H9 (cell line): ENCODE data around the gene PRUNE2. TPM values are rescaled to one million over a fixed set of nuclear protein-coding genes. Genes with fewer than 3 reads are reported as not detected.

ENCODE experiments used
- DNase-seq: peaks from one replicate; pipeline ENCODE4 v3.0.0-alpha.2; 2017
- H2AFZ ChIP-seq: one replicate; pipeline ENCODE4 v1.6.1; 2013; ENCODE audit warnings: mild to moderate bottlenecking, low read length, control low read depth, moderate library complexity
- H2AK5ac ChIP-seq: 2 replicates; pipeline ENCODE4 v1.6.1; 2013; ENCODE audit warnings: low read length, control low read depth, mixed read lengths; ENCODE audit not compliant: insufficient read length
- H2BK120ac ChIP-seq: one replicate; pipeline ENCODE4 v1.6.1; 2013; ENCODE audit warnings: low read depth, mild to moderate bottlenecking, low read length, control low read depth, inconsistent platforms; ENCODE audit not compliant: poor library complexity, severe bottlenecking
- H2BK12ac ChIP-seq: 2 replicates; pipeline ENCODE4 v1.6.1; 2013; ENCODE audit warnings: low read length, control low read depth, mixed read lengths, low read depth; ENCODE audit not compliant: insufficient read length
- H2BK15ac ChIP-seq: 2 replicates; pipeline ENCODE4 v1.6.1; 2013; ENCODE audit warnings: low read depth, low read length, control low read depth
- H2BK20ac ChIP-seq: one replicate; pipeline ENCODE4 v1.6.1; 2013; ENCODE audit warnings: low read depth, mild to moderate bottlenecking, low read length, control low read depth, inconsistent platforms; ENCODE audit not compliant: poor library complexity, severe bottlenecking
- H2BK5ac ChIP-seq: 2 replicates; pipeline ENCODE4 v1.6.1; 2013; ENCODE audit warnings: low read length, control low read depth, mixed read lengths; ENCODE audit not compliant: insufficient read length
- H3K14ac ChIP-seq: 2 replicates; pipeline ENCODE4 v1.6.1; 2013; ENCODE audit warnings: low read length, control low read depth; ENCODE audit not compliant: insufficient read depth
- H3K18ac ChIP-seq: 2 replicates; pipeline ENCODE4 v1.6.1; 2013; ENCODE audit warnings: low read depth, mild to moderate bottlenecking, mixed read lengths, low read length, control low read depth; ENCODE audit not compliant: insufficient read length
- H3K23ac ChIP-seq: 2 replicates; pipeline ENCODE4 v1.6.1; 2013; ENCODE audit warnings: low read length, control low read depth, mixed read lengths, low read depth; ENCODE audit not compliant: insufficient read length
- H3K23me2 ChIP-seq: 2 replicates; pipeline ENCODE4 v1.6.1; 2013; ENCODE audit warnings: low read depth, mild to moderate bottlenecking, mixed read lengths, low read length, control low read depth; ENCODE audit not compliant: insufficient read length, poor library complexity, severe bottlenecking
- H3K27ac ChIP-seq: 2 replicates; pipeline ENCODE4 v1.5.1; 2013; ENCODE audit warnings: low read length, control low read depth, mixed read lengths, low read depth; ENCODE audit not compliant: insufficient read length
- H3K27me3 ChIP-seq: 2 replicates; pipeline ENCODE4 v1.6.1; 2013; ENCODE audit warnings: low read length, control low read depth, inconsistent platforms; ENCODE audit not compliant: insufficient read depth
- H3K4ac ChIP-seq: 2 replicates; pipeline ENCODE4 v1.6.1; 2013; ENCODE audit warnings: low read depth, mild to moderate bottlenecking, control low read depth, inconsistent platforms, low read length, moderate library complexity
- H3K4me1 ChIP-seq: 2 replicates; pipeline ENCODE4 v1.6.1; 2013; ENCODE audit warnings: low read length, control low read depth, inconsistent platforms; ENCODE audit not compliant: insufficient read depth
- H3K4me2 ChIP-seq: 2 replicates; pipeline ENCODE4 v1.6.1; 2013; ENCODE audit warnings: low read length, control low read depth, mixed read lengths; ENCODE audit not compliant: insufficient read length, insufficient read depth
- H3K56ac ChIP-seq: 2 replicates; pipeline ENCODE4 v1.6.1; 2013; ENCODE audit warnings: low read depth, mild to moderate bottlenecking, mixed read lengths, low read length, control low read depth; ENCODE audit not compliant: insufficient read length
- H3K79me1 ChIP-seq: 2 replicates; pipeline ENCODE4 v1.6.1; 2013; ENCODE audit warnings: low read depth, mild to moderate bottlenecking, moderate library complexity, low read length, control low read depth, inconsistent platforms; ENCODE audit not compliant: insufficient read depth, poor library complexity, severe bottlenecking
- H3K79me2 ChIP-seq: 2 replicates; pipeline ENCODE4 v1.6.1; 2013; ENCODE audit warnings: low read length, control low read depth, inconsistent platforms; ENCODE audit not compliant: insufficient read depth
- H3K9ac ChIP-seq: 2 replicates; pipeline ENCODE4 v1.6.1; 2013; ENCODE audit warnings: low read length, control low read depth, mixed read lengths; ENCODE audit not compliant: insufficient read length; ENCODE audit errors: extremely low read depth
- H3K9me3 ChIP-seq: one replicate; pipeline ENCODE4 v1.6.1; 2013; ENCODE audit warnings: low read depth, low read length, inconsistent platforms; ENCODE audit not compliant: control insufficient read depth
- H3T11ph ChIP-seq: one replicate; pipeline ENCODE4 v1.6.1; 2013; ENCODE audit warnings: mild to moderate bottlenecking, low read length, control low read depth, inconsistent platforms
- H4K20me1 ChIP-seq: one replicate; pipeline ENCODE4 v1.6.1; 2013; ENCODE audit not compliant: control insufficient read depth, insufficient read length, insufficient read depth
- H4K5ac ChIP-seq: 2 replicates; pipeline ENCODE4 v1.6.1; 2013; ENCODE audit warnings: low read depth, mild to moderate bottlenecking, mixed read lengths, low read length, control low read depth; ENCODE audit not compliant: insufficient read length
- H4K8ac ChIP-seq: replicated peaks from 2 replicates; pipeline ENCODE4 v1.6.1; 2013; ENCODE audit warnings: low read length, control low read depth, mixed read lengths, low read depth; ENCODE audit not compliant: insufficient read length
- H4K91ac ChIP-seq: 2 replicates; pipeline ENCODE4 v1.6.1; 2013; ENCODE audit warnings: low read depth, mild to moderate bottlenecking, moderate library complexity, mixed read lengths, low read length, control low read depth; ENCODE audit not compliant: insufficient read length
- H3K27ac Mint-ChIP-seq, 3 experiments: 2 replicates in 2 of 3; 3 replicates in 1 of 3; pipeline ENCODE4 v1.8.0; 2020 to 2021; ENCODE audit warnings: mixed read lengths in 3 of 3, mild to moderate bottlenecking in 1 of 3, moderate library complexity in 1 of 3
- H3K27me3 Mint-ChIP-seq: 2 replicates; pipeline ENCODE4 v1.8.0; 2021; ENCODE audit warnings: low read depth, mild to moderate bottlenecking, moderate library complexity, mixed read lengths
- H3K36me3 Mint-ChIP-seq, 3 experiments: 2 replicates in 2 of 3; 3 replicates in 1 of 3; pipeline ENCODE4 v1.8.0; 2020 to 2021; ENCODE audit warnings: low read depth in 3 of 3, mixed read lengths in 3 of 3; ENCODE audit not compliant: insufficient read depth in 1 of 3
- H3K4me1 Mint-ChIP-seq, 2 experiments: 2 replicates each; pipeline ENCODE4 v1.8.0; 2020; ENCODE audit warnings: mixed read lengths in 2 of 2
- H3K4me3 Mint-ChIP-seq, 2 experiments: 2 replicates in 1 of 2; 3 replicates in 1 of 2; pipeline ENCODE4 v1.8.0; 2020 to 2021; ENCODE audit warnings: mild to moderate bottlenecking in 2 of 2, mixed read lengths in 2 of 2, moderate library complexity in 1 of 2
- H3K9me3 Mint-ChIP-seq, 2 experiments: 2 replicates in 1 of 2; 3 replicates in 1 of 2; pipeline ENCODE4 v1.8.0; 2020; ENCODE audit warnings: mild to moderate bottlenecking in 2 of 2, mixed read lengths in 2 of 2, moderate library complexity in 1 of 2
- WGBS: extraction: QIAGEN DNeasy Blood & Tissue Kit; methylation state at CpG from one replicate; pipeline ENCODE4 v1.1.7; 2013; ENCODE audit warnings: missing lambda C conversion rate, low lambda C conversion rate, mixed read lengths; ENCODE audit not compliant: insufficient read length; ENCODE audit errors: extremely low coverage; 5-methylcytosine and 5-hydroxymethylcytosine counted together
- total RNA-seq: library from RNA; stranded (reverse); gene quantifications from 2 replicates; pipeline ENCODE4 v1.2.1, GENCODE V29; 2021
- TF ChIP-seq, protein P1 (sequence below): fragments of 200-600 bp; sonication (generic); conservative IDR thresholded peaks from 3 replicates; pipeline ENCODE4 v1.8.0; 2021; ENCODE audit warnings: antibody characterized with exemption, mild to moderate bottlenecking

PRUNE2 gene
- total RNA-seq, 1 experiment from 2014 or later, result 12.1 TPM

DNA sequence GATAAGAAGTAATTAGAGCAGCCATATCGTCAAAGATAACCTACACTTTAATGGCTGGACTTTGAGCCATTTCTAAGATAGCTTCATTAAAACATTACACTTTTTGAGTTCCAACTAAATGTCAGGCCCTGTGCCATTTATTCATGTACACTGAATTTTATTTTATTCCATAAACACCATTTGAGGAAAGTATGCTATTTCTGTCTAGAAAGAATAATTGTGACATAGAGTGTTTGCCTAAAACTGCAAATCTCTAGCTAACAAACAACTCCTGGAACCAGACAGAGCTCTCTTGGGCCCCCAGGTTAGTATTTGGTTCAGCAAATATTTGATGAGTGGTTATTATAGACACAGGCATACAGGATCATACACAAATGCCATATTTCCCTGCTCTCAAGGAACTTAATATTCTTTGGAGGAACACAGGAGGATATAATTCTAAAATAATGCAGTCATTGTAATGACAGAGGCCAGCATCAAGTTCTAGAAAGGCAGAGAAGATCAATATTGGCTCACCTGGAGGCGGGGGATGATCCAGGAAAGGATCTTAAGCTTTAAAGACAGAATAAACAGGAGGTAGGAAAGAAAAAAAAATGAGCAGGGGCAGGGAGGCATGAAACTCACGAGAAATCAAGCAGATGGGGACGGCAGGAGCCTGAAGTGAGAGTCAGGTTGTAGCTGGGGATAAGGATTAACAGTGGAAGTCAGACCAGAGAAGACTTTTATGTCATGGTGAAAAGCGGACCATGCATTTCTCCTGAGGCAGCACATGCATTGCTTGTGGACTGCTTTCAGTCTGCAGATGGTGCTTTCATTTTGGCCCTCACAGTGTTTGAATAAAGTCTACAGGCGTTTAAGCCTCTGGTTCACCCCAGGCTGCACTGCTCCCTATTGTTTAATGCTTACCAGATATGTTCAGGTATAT lies 319.3 kb downstream of the PRUNE2 start:
- no peak overlapping the region for H2BK15ac ChIP-seq
- no peak overlapping the region for H4K5ac ChIP-seq
- TF ChIP-seq, protein P1, sequence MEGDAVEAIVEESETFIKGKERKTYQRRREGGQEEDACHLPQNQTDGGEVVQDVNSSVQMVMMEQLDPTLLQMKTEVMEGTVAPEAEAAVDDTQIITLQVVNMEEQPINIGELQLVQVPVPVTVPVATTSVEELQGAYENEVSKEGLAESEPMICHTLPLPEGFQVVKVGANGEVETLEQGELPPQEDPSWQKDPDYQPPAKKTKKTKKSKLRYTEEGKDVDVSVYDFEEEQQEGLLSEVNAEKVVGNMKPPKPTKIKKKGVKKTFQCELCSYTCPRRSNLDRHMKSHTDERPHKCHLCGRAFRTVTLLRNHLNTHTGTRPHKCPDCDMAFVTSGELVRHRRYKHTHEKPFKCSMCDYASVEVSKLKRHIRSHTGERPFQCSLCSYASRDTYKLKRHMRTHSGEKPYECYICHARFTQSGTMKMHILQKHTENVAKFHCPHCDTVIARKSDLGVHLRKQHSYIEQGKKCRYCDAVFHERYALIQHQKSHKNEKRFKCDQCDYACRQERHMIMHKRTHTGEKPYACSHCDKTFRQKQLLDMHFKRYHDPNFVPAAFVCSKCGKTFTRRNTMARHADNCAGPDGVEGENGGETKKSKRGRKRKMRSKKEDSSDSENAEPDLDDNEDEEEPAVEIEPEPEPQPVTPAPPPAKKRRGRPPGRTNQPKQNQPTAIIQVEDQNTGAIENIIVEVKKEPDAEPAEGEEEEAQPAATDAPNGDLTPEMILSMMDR, result no peak
- H3K4ac ChIP-seq, result no peak overlapping the region
- WGBS, result no CpG with 5 or more reads among the region's 6 CpGs
- H3K79me1 ChIP-seq, result no peaks in the 10 kb centered on the region
- no peak overlapping the region for H3K56ac ChIP-seq
- H3K27me3 Mint-ChIP-seq, result peaks cover 4% of the 10 kb centered on the region; the same call in 1 of the 2 replicates
- no peaks in the 10 kb centered on the region for H3K79me2 ChIP-seq
- H3T11ph ChIP-seq, result no peak overlapping the region
- no peaks in the 10 kb centered on the region for H3K23me2 ChIP-seq
- H3K27ac ChIP-seq, result no peak overlapping the region
- H3K27ac Mint-ChIP-seq, result no peak overlapping the region
- no peak overlapping the region for H2BK12ac ChIP-seq
- H4K20me1 ChIP-seq, result no peaks in the 10 kb centered on the region
- no peak overlapping the region for H2BK20ac ChIP-seq
- H3K23ac ChIP-seq, result no peak overlapping the region
- H4K8ac ChIP-seq, result no peak overlapping the region
- no peaks in the 10 kb centered on the region for H3K27me3 ChIP-seq
- H3K18ac ChIP-seq, result no peak overlapping the region
- H3K4me2 ChIP-seq, result no peak overlapping the region
- H2BK5ac ChIP-seq, result no peak overlapping the region
- H2BK120ac ChIP-seq, result no peak overlapping the region
- no peak overlapping the region for H3K4me3 Mint-ChIP-seq
- H3K36me3 Mint-ChIP-seq, result no peaks in the 10 kb centered on the region; a peak in 1 of 7 replicates
- H3K9ac ChIP-seq, result no peak overlapping the region
- DNase-seq, result no peak
- no peaks in the 10 kb centered on the region for H3K9me3 ChIP-seq
- H2AK5ac ChIP-seq, result no peak overlapping the region
- no peaks in the 10 kb centered on the region for H3K4me1 ChIP-seq
- no peak overlapping the region for H2AFZ ChIP-seq
- H3K4me1 Mint-ChIP-seq, result peaks cover 10 to 17% of the 10 kb centered on the region in 2 experiments
- H3K14ac ChIP-seq, result no peak overlapping the region
- no peak overlapping the region for H4K91ac ChIP-seq
- H3K9me3 Mint-ChIP-seq, result no peaks in the 10 kb centered on the region; a peak in 1 of 5 replicates
